Activated T-cell treated with anti-CD3 and anti-CD28 coated beads, Interleukin-2, amount 50 U/mL, for 1 hour (primary cell): ENCODE results near the gene ANKS1A.
"Not testable (repeated sequence)": the region's sequence is repeated elsewhere in the genome, so short reads cannot be mapped to it uniquely, and the experiment has no call there.

Experiments
- DNase-seq: peaks from one replicate; pipeline ENCODE4 v3.0.0-alpha.2; 2020

Gene ANKS1A

GRCh38 chr6:34887753-34888513, 1.1 kb upstream of the ANKS1A start, which contains the start of gene TAF11:
TAF11 (minus strand) TSS chr6:34888042; CDS start chr6:34887957, 85 bp downstream.
- peak; percentile 88 for DNase-seq

GRCh38 chr6:34888514-34888856, 570 bp upstream of the ANKS1A start:
- no peak for DNase-seq

- DNase-seq: no peak
Measured at GRCh38 chr6:34890533-34890925, 1.5 kb downstream of the ANKS1A start.

GRCh38 chr6:34891296-34891695, 2.2 kb downstream of the ANKS1A start:
- DNase-seq: no peak

GRCh38 chr6:34894693-34895092, 5.6 kb downstream of the ANKS1A start:
- DNase-seq: no peak

GRCh38 chr6:34897130-34897529, 8.1 kb downstream of the ANKS1A start:
- no peak for DNase-seq

GRCh38 chr6:34897716-34898115, 8.7 kb downstream of the ANKS1A start:
- no peak for DNase-seq

GRCh38 chr6:34899748-34900147, 10.7 kb downstream of the ANKS1A start:
- DNase-seq: not testable (repeated sequence)

GRCh38 chr6:34900321-34901031, 11.4 kb downstream of the ANKS1A start:
- DNase-seq: no peak

GRCh38 chr6:34901930-34902329, 12.9 kb downstream of the ANKS1A start:
- DNase-seq: no peak

GRCh38 chr6:34904990-34905613, 16.0 kb downstream of the ANKS1A start:
- no peak for DNase-seq

GRCh38 chr6:34906826-34907225, 17.8 kb downstream of the ANKS1A start:
- DNase-seq: no peak

- no peak for DNase-seq
Measured at GRCh38 chr6:34908194-34908593, 19.1 kb downstream of the ANKS1A start.

- no peak for DNase-seq
Measured at GRCh38 chr6:34909320-34909883, 20.3 kb downstream of the ANKS1A start.

GRCh38 chr6:34911822-34912221, 22.8 kb downstream of the ANKS1A start:
- no peak for DNase-seq

GRCh38 chr6:34912715-34913464, 23.8 kb downstream of the ANKS1A start:
- DNase-seq: no peak

- no peak for DNase-seq
Measured at GRCh38 chr6:34914358-34914757, 25.3 kb downstream of the ANKS1A start.

GRCh38 chr6:34916348-34916967, 27.4 kb downstream of the ANKS1A start:
- no peak for DNase-seq

GRCh38 chr6:34917626-34918285, 28.7 kb downstream of the ANKS1A start:
- DNase-seq: no peak

- no peak for DNase-seq
Measured at GRCh38 chr6:34919651-34920050, 30.6 kb downstream of the ANKS1A start.

- DNase-seq: no peak
Measured at GRCh38 chr6:34920097-34920496, 31.0 kb downstream of the ANKS1A start.

- DNase-seq: no peak
Measured at GRCh38 chr6:34922177-34922663, 33.2 kb downstream of the ANKS1A start.
